Peyer's patch (tissue), 4 donors: ENCODE results near the gene PAAF1. TPM values are rescaled to one million over a fixed set of nuclear protein-coding genes. Genes with fewer than 3 reads are reported as not detected.

Source experiments
- DNase-seq, 3 donors: peaks; one replicate each; pipeline ENCODE4 v3.0.0-alpha.2; 2017 to 2019
- H3K27ac ChIP-seq, 4 donors: fragments of 200-600 bp; sonication (generic); one replicate each; pipeline ENCODE4 v1.5.1; 2016 to 2019
- H3K27me3 ChIP-seq, 2 donors: fragments of 200-600 bp; sonication (generic); one replicate each; pipeline ENCODE4 v1.5.1; 2019
- H3K36me3 ChIP-seq, 3 donors: fragments of 200-600 bp; sonication (generic); one replicate each; pipeline ENCODE4 v1.5.1; 2016 to 2019
- H3K4me1 ChIP-seq, 4 donors: fragments of 200-600 bp; sonication (generic); one replicate each; pipeline ENCODE4 v1.5.1; 2016 to 2019
- H3K4me3 ChIP-seq, 4 donors: fragments of 200-600 bp; sonication (generic); 1 replicate in 3 of 4; 2 replicates in 1 of 4; pipeline ENCODE4 v1.5.1; 2016 to 2019; ENCODE audit warnings: mild to moderate bottlenecking in 1 of 4
- H3K9me3 ChIP-seq, 4 donors: fragments of 200-600 bp; sonication (generic); one replicate each; pipeline ENCODE4 v1.5.1; 2016 to 2019; ENCODE audit warnings: mild to moderate bottlenecking in 1 of 4
- CTCF ChIP-seq, 6 experiments: fragments of 450-650 bp in 4 of 6; fragments of 200-600 bp in 2 of 6; sonication (generic) in 1 of 6; IDR thresholded peaks; one replicate each; pipeline ENCODE4 v1.5.1; 2017 to 2019; ENCODE audit warnings: antibody characterized with exemption in 6 of 6, mild to moderate bottlenecking in 3 of 6, moderate library complexity in 1 of 6
- POLR2A ChIP-seq, 2 donors: fragments of 450-650 bp; IDR thresholded peaks; one replicate each; pipeline ENCODE4 v1.5.1; 2017; ENCODE audit warnings: antibody characterized with exemption in 2 of 2, mild to moderate bottlenecking in 2 of 2, moderate library complexity in 2 of 2
- total RNA-seq, 4 donors: library from RNA; depleted of rRNA; stranded (reverse); fragments of >200 nt; gene quantifications; one replicate each; pipeline ENCODE4 v1.1.0, GENCODE V29; 2016

Gene PAAF1
- total RNA-seq, 4 donors from 2014 or later = 16.6 to 18.2 (median 16.6) TPM

DNA sequence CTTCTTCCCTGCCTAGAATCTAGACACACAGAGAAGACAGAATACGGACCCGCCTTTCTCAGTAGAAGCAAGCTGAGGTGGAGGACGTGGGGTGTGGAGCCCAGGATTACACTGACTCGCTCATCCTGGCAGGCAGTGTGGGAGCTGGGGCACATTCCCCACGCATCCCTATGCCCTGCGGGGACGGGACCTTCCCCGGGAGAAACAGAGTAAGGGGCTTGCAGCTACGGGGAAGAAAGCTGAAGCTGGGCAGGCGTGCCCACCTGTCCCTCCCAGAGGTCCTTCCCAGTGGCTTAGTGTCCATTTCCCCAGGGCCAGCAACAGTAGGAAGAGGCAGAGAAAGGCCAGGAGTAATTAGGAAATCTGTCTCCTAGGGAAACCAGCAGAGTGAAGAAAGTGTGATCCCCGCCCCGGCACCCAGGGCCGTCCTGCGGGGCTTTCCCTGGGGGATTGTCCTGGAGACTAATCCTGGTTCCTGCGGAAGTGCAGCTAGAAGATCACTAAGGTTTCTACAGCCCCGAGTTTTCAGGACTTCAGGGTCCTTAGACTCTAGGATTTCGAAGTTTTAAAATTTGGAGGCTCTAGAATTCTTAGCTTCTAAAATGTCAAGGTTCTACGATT, 81.8 kb downstream of the PAAF1 start:
- H3K4me1 ChIP-seq = no peaks in the 10 kb centered on the region
- no peaks in the 10 kb centered on the region for H3K27me3 ChIP-seq
- no peak for DNase-seq
- no peaks in the 10 kb centered on the region for H3K36me3 ChIP-seq
- H3K9me3 ChIP-seq = no peaks in the 10 kb centered on the region
- H3K4me3 ChIP-seq = no peak overlapping the region
- no peak overlapping the region for H3K27ac ChIP-seq
- no peak for TF ChIP-seq CTCF (IDR thresholded peaks at IDR 0.05)
- TF ChIP-seq POLR2A (IDR thresholded peaks at IDR 0.05) = no peak

DNA sequence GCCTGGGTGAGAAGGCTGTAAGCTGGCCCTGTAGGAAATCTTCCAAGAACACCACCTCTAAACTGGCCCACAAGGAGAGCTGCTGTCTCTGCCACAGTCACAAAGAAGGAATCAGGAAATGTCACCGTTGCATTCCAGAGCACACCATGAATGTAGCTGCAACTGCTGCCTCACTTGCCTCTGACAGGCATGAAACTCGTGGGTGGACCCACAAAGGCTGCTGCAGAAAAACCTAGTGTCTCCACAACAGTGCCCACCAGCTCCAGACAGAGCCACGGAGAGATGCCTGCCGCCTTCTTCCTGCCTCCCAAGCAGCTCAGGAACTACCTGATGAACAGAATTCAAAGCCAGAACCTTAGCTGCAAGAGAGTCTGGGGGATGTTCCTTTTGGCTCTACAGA, 84.5 kb downstream of the PAAF1 start:
- TF ChIP-seq CTCF (IDR thresholded peaks at IDR 0.05) (no peak), POLR2A (IDR thresholded peaks at IDR 0.05) (no peak)
- peaks cover 0 to 3% (median 0%) of the 10 kb centered on the region in 4 donors for H3K4me1 ChIP-seq

DNA sequence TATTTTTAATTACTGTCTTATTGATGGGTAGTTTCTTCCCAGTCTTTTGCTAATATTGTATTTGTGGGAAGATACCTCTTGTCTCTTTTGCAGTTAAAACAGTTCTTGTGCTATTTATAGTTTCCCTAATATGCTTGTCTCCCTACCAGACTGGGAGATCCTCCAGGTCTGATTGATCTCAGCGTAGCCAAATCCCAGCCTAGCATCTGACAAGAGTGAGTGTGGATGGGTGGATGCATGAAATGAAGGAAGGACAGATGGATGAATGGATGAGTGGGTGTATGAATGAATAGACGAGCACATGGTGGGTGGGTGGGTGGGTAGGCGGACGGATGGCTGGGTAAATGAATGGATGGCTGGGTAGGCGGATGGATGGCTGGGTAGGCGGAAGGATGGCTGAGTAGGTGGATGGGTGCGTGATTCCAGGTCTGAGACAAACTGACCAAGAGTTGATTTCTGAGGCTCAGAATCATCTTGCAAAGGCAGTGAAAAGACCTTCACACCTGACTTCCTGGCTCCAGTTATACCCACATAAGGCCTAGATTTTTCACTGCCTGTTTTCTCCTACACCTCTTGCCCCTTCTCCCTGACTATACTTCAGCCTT, 85.4 kb downstream of the PAAF1 start:
- peak in 1 of 3 donors; percentile 10 for DNase-seq

More for the DNA sequence above, 84.5 kb downstream of the PAAF1 start:
- H3K27me3 ChIP-seq = no peaks in the 10 kb centered on the region
- H3K9me3 ChIP-seq = no peaks in the 10 kb centered on the region
- no peak overlapping the region for H3K27ac ChIP-seq
- no peak overlapping the region for H3K4me3 ChIP-seq
- DNase-seq = peak in 1 of 3 donors; percentile 32
- H3K36me3 ChIP-seq = no peaks in the 10 kb centered on the region

DNA sequence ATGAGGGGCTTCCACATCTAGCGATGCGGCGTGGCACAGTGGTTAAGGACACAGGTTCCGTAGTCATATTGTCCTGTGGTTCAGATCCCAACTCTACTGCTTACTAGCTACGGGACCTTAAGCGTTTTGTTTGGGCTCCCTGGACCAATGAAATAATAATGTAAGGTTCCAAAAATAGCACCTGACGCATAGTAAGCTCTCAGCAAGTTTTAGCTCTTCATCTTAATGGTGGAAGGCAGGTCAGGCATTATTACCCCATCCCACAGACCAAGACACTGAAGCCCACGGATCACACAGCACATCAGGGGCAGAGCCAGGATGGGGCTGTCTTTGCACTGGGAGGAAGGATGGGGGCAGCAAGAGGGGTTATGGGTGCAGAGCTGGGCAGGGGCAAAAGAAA, 87.1 kb downstream of the PAAF1 start:
- no peaks in the 10 kb centered on the region for H3K9me3 ChIP-seq
- no peak overlapping the region for H3K27ac ChIP-seq
- H3K4me3 ChIP-seq = no peak overlapping the region
- no peaks in the 10 kb centered on the region for H3K27me3 ChIP-seq
- peaks cover 0 to 3% (median 0%) of the 10 kb centered on the region in 4 donors for H3K4me1 ChIP-seq
- no peak for TF ChIP-seq POLR2A (IDR thresholded peaks at IDR 0.05)
- no peak for TF ChIP-seq CTCF (IDR thresholded peaks at IDR 0.05)
- DNase-seq = peak in 1 of 3 donors; percentile 32
- no peaks in the 10 kb centered on the region for H3K36me3 ChIP-seq

More for the DNA sequence above, 85.4 kb downstream of the PAAF1 start:
- TF ChIP-seq POLR2A (IDR thresholded peaks at IDR 0.05) = no peak
- TF ChIP-seq CTCF (IDR thresholded peaks at IDR 0.05) = no peak
- Histone ChIP-seq H3K9me3 (no peaks in the 10 kb centered on the region), H3K4me1 (peaks cover 0 to 3% (median 0%) of the 10 kb centered on the region in 4 donors), H3K36me3 (no peaks in the 10 kb centered on the region), H3K4me3 (no peak overlapping the region), H3K27me3 (no peaks in the 10 kb centered on the region), H3K27ac (no peak overlapping the region)

GRCh38 chr11:73965076-73965763, 88.4 kb downstream of the PAAF1 start:
- Histone ChIP-seq H3K9me3 (no peaks in the 10 kb centered on the region), H3K36me3 (no peaks in the 10 kb centered on the region), H3K4me3 (no peak overlapping the region), H3K27ac (no peak overlapping the region), H3K27me3 (no peaks in the 10 kb centered on the region), H3K4me1 (peaks cover 0 to 3% (median 0%) of the 10 kb centered on the region in 4 donors)
- no peak for TF ChIP-seq POLR2A (IDR thresholded peaks at IDR 0.05)
- no peak for TF ChIP-seq CTCF (IDR thresholded peaks at IDR 0.05)
- peak in 1 of 3 donors; percentile 41 for DNase-seq
